ENCODE data around the gene RNF157. TPM values are rescaled to one million over a fixed set of nuclear protein-coding genes. Genes with fewer than 3 reads are reported as not detected.

RNF157 gene
- total and polyA plus RNA-seq, 2 of the 13 experiments (the other 11 are each of a cell fraction or from before 2014, with no cell fraction given): 0.44 to 1.5 TPM

DNA sequence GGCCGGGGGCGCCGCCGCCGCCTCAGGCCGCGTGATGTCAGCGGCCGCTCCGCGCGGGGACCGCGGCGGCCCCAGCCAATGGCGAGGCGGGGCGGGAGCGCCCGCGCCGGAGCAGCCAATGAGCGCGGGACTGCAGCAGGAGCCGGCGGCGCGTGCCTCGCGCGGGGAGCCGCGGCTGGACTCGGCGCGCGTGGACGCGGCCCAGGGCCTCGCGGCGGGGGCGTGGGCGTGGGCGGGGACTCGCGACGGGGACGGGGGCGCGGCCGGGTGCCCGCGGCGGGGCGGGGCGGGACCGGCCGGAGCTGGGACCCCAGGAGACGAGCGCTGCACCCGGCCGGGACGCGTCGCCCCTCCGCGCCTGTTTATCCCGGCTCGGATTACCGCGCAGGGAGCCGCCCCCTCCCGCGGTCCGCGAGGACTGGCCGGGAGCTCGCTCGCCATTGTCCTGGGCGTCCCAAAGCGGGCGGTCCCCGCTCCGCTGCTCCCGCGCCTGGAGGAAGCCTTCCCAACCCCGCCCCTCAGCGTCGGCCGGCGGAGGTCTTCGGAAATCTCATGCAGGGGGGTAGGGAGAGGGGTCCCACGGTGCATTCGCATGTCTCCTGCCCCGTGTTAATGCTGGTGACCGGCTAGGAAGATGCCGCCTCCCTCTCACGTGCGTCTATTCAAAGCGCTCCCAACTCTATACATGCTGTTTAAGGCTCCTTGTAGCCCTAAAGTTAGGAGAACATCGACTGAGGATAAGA lies at the start of gene RNF157 (continued):
- TF ChIP-seq NONO (IDR thresholded peaks at IDR 0.05) (no peak), NONO (CRISPR knock-in tag; conservative IDR thresholded peaks at IDR 0.05) (no peak), ZNF644 (CRISPR knock-in tag; IDR thresholded peaks at IDR 0.05; ENCODE audit: low read depth) (no peak), ZBTB21 (CRISPR knock-in tag; IDR thresholded peaks at IDR 0.05) (no peak), ZNF350 (CRISPR knock-in tag; IDR thresholded peaks at IDR 0.05; ENCODE audit: borderline replicate concordance, low read depth) (no peak), ZNF800 (CRISPR knock-in tag; IDR thresholded peaks at IDR 0.05) (peak; percentile 53; the same call in 1 of the 2 replicates), SMARCC2 (IDR thresholded peaks at IDR 0.05) (no peak), RNF2 (conservative IDR thresholded peaks at IDR 0.05; ENCODE audit: low read depth) (peak; percentile 78), NCOA1 (CRISPR knock-in tag; IDR thresholded peaks at IDR 0.05) (no peak), KMT2A (CRISPR knock-in tag; IDR thresholded peaks at IDR 0.05) (no peak), ZNF75D (CRISPR knock-in tag; IDR thresholded peaks at IDR 0.05; ENCODE audit: borderline replicate concordance) (no peak), ZNF10 (CRISPR knock-in tag; IDR thresholded peaks at IDR 0.05; ENCODE audit: borderline replicate concordance, low read depth) (no peak), MLLT10 (CRISPR knock-in tag; IDR thresholded peaks at IDR 0.05) (no peak), ZNF782 (CRISPR knock-in tag; IDR thresholded peaks at IDR 0.05; ENCODE audit: borderline replicate concordance) (no peak), ZNF207 (IDR thresholded peaks at IDR 0.05; ENCODE audit: borderline replicate concordance) (no peak), SSRP1 (CRISPR knock-in tag; IDR thresholded peaks at IDR 0.05) (no peak), ZNF30 (CRISPR knock-in tag; IDR thresholded peaks at IDR 0.05) (no peak), ZMYM3 (CRISPR knock-in tag; IDR thresholded peaks at IDR 0.05) (0 out of 2 replicates have a peak, but pooled peaks have one; percentile 25), ZNF790 (CRISPR knock-in tag; IDR thresholded peaks at IDR 0.05; ENCODE audit: borderline replicate concordance) (no peak), ADNP (CRISPR knock-in tag; IDR thresholded peaks at IDR 0.05) (no peak), PRDM10 (CRISPR knock-in tag; IDR thresholded peaks at IDR 0.05; ENCODE audit: low read depth) (no peak), EP300 (IDR thresholded peaks at IDR 0.05; ENCODE audit: low read depth in 2 of 2, low read length in 2 of 2) (no peak), EP300 (CRISPR knock-in tag; IDR thresholded peaks at IDR 0.05; ENCODE audit: borderline replicate concordance) (no peak), ATF7-NPFF (CRISPR knock-in tag; IDR thresholded peaks at IDR 0.05; ENCODE audit: low read depth) (peak; percentile 52; the same call in 1 of the 2 replicates)
